ENCODE data around the gene CADM4.

- TF ChIP-seq CTCF (IDR thresholded peaks at IDR 0.05; ENCODE audit: low read depth, low read length, missing input control) (no peak), SP1 (IDR thresholded peaks at IDR 0.05) (no peak), YY1 (IDR thresholded peaks at IDR 0.05) (no peak)
Measured at GRCh38 chr19:43687660-43687997, 48.0 kb upstream of the CADM4 start.

All from liver (tissue), 3 donors.